HepG2 (cell line): Measurements from ENCODE around the gene CAST.

Experiments used
- AGO2 ChIP-seq: fragments of 200-400 bp; formaldehyde crosslinking; optimal IDR thresholded peaks from 2 replicates; pipeline ENCODE3; 2017; ENCODE audit warnings: mild to moderate bottlenecking, low read depth, low read length, moderate library complexity
- CREM ChIP-seq, 2 experiments: sonication (generic) in 1 of 2; formaldehyde crosslinking in 1 of 2; IDR thresholded peaks; 2 replicates each; pipeline versions ENCODE4 v1.4.0 to v1.6.1; 2016 to 2020; ENCODE audit warnings: antibody characterized with exemption in 1 of 2, mild to moderate bottlenecking in 1 of 2, missing genetic modification reagents in 1 of 2
- ETV6 ChIP-seq: sonication (generic); formaldehyde crosslinking; conservative IDR thresholded peaks from 2 replicates; pipeline ENCODE4 v1.4.0; 2020; ENCODE audit warnings: missing genetic modification reagents
- KDM1A ChIP-seq: IDR thresholded peaks from 2 replicates; pipeline ENCODE4 v1.6.1; 2016; ENCODE audit warnings: missing compliant biosample characterization
- RELA ChIP-seq: sonication (generic); formaldehyde crosslinking; IDR thresholded peaks from 2 replicates; pipeline ENCODE4 v1.4.0; 2020; ENCODE audit warnings: missing genetic modification reagents
- SIN3B ChIP-seq: fragments of 150-350 bp; IDR thresholded peaks from 2 replicates; pipeline ENCODE4 v1.6.1; 2014; ENCODE audit warnings: low read length
- ZNF234 ChIP-seq: sonication (generic); formaldehyde crosslinking; conservative IDR thresholded peaks from 2 replicates; pipeline ENCODE4 v1.5.1; 2020; ENCODE audit warnings: mild to moderate bottlenecking, missing genetic modification reagents
- ZNF570 ChIP-seq: sonication (generic); formaldehyde crosslinking; IDR thresholded peaks from 2 replicates; pipeline ENCODE4 v1.4.0; 2020; ENCODE audit warnings: mild to moderate bottlenecking, missing genetic modification reagents, borderline replicate concordance
- TF ChIP-seq, protein P1 (sequence below): sonication (generic); formaldehyde crosslinking; IDR thresholded peaks from 2 replicates; pipeline ENCODE4 v1.5.0; 2020; ENCODE audit warnings: mild to moderate bottlenecking, missing genetic modification reagents, moderate library complexity
- TF ChIP-seq, protein P2 (sequence below): IDR thresholded peaks from 2 replicates; pipeline ENCODE4 v1.6.1; 2016; ENCODE audit warnings: mild to moderate bottlenecking, missing biosample characterization, missing genetic modification reagents
- TF ChIP-seq, protein P3 (sequence below): sonication (generic); formaldehyde crosslinking; IDR thresholded peaks from 2 replicates; pipeline ENCODE4 v1.5.0; 2020; ENCODE audit warnings: missing genetic modification reagents, mild to moderate bottlenecking, borderline replicate concordance

DNA sequence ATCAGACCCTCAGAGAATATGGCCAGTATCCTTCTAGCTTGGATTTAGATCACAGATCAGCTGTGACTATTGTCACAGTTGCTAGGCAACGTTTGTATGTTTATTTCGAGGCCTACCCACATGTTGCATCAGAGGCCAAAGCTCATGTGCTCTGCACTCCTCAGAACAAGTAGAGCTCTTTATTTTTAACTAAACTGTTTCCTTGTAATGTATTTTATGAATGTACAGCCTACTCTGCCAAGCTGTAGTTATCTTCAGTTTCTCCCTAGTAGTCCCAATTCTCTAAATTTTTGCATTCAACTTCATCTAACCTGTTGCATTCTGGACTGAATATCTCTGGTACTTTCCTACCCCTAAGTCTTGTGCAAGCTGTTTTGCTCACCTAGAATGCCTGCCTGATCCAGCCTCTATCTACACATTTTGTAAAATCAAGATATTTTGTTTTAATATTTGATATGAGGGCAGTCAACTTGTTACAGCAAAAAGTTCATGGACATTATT lies 52.8 kb downstream of the CAST start:
- no peak for TF ChIP-seq RELA (CRISPR knock-in tag)
- peak; percentile 43; the same call in 1 of the 2 replicates for TF ChIP-seq CREM (IDR thresholded peaks at IDR 0.05)
- TF ChIP-seq CREM (CRISPR knock-in tag; IDR thresholded peaks at IDR 0.05), result no peak
- no peak for TF ChIP-seq KDM1A (CRISPR knock-in tag)
- no peak for TF ChIP-seq ETV6 (CRISPR knock-in tag)
- TF ChIP-seq, protein P1, sequence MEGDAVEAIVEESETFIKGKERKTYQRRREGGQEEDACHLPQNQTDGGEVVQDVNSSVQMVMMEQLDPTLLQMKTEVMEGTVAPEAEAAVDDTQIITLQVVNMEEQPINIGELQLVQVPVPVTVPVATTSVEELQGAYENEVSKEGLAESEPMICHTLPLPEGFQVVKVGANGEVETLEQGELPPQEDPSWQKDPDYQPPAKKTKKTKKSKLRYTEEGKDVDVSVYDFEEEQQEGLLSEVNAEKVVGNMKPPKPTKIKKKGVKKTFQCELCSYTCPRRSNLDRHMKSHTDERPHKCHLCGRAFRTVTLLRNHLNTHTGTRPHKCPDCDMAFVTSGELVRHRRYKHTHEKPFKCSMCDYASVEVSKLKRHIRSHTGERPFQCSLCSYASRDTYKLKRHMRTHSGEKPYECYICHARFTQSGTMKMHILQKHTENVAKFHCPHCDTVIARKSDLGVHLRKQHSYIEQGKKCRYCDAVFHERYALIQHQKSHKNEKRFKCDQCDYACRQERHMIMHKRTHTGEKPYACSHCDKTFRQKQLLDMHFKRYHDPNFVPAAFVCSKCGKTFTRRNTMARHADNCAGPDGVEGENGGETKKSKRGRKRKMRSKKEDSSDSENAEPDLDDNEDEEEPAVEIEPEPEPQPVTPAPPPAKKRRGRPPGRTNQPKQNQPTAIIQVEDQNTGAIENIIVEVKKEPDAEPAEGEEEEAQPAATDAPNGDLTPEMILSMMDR (CRISPR knock-in tag), result no peak
- no peak for TF ChIP-seq SIN3B
- TF ChIP-seq, protein P2, sequence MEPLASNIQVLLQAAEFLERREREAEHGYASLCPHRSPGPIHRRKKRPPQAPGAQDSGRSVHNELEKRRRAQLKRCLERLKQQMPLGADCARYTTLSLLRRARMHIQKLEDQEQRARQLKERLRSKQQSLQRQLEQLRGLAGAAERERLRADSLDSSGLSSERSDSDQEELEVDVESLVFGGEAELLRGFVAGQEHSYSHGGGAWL, result no peak
- no peak for TF ChIP-seq ZNF234 (CRISPR knock-in tag)
- TF ChIP-seq, protein P3, sequence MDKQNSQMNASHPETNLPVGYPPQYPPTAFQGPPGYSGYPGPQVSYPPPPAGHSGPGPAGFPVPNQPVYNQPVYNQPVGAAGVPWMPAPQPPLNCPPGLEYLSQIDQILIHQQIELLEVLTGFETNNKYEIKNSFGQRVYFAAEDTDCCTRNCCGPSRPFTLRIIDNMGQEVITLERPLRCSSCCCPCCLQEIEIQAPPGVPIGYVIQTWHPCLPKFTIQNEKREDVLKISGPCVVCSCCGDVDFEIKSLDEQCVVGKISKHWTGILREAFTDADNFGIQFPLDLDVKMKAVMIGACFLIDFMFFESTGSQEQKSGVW (CRISPR knock-in tag), result no peak
- TF ChIP-seq ZNF570 (CRISPR knock-in tag), result no peak
- no peak for TF ChIP-seq AGO2
